Brain microvascular endothelial cell (primary cell): Measurements from ENCODE around the gene LGR4.

Experiments used
- DNase-seq: peaks from one replicate; pipeline ENCODE4 v3.0.0-alpha.2; 2020
- H3K27ac ChIP-seq: fragments of 250-450 bp; sonication (Bioruptor Pico); 2 replicates; pipeline ENCODE4 v1.5.1; 2020; ENCODE audit warnings: mild to moderate bottlenecking, moderate library complexity
- H3K27me3 ChIP-seq: fragments of 250-450 bp; sonication (Bioruptor Pico); replicated peaks from 2 replicates; pipeline ENCODE4 v1.5.1; 2020; ENCODE audit warnings: mild to moderate bottlenecking
- H3K36me3 ChIP-seq: fragments of 250-450 bp; sonication (Bioruptor Pico); replicated peaks from 2 replicates; pipeline ENCODE4 v1.5.1; 2020; ENCODE audit warnings: mild to moderate bottlenecking
- H3K4me3 ChIP-seq: 2 replicates; pipeline ENCODE4 v1.5.1; 2011; ENCODE audit warnings: low read depth, mild to moderate bottlenecking, control low read depth, low read length, moderate library complexity
- in situ Hi-C: cut with HindIII; loops from 2 replicates; pipeline ENCODE4 v1.10.0; 2017; ENCODE audit warnings: low sequenced_read_pairs, low pct_ligation_motif_present
- TF ChIP-seq, protein P1 (sequence below): IDR thresholded peaks from 2 replicates; pipeline ENCODE4 v1.5.1; 2011; ENCODE audit warnings: low read depth, mild to moderate bottlenecking, moderate library complexity, low read length, control low read depth, inconsistent platforms; ENCODE audit errors: missing control alignments

Gene LGR4

DNA sequence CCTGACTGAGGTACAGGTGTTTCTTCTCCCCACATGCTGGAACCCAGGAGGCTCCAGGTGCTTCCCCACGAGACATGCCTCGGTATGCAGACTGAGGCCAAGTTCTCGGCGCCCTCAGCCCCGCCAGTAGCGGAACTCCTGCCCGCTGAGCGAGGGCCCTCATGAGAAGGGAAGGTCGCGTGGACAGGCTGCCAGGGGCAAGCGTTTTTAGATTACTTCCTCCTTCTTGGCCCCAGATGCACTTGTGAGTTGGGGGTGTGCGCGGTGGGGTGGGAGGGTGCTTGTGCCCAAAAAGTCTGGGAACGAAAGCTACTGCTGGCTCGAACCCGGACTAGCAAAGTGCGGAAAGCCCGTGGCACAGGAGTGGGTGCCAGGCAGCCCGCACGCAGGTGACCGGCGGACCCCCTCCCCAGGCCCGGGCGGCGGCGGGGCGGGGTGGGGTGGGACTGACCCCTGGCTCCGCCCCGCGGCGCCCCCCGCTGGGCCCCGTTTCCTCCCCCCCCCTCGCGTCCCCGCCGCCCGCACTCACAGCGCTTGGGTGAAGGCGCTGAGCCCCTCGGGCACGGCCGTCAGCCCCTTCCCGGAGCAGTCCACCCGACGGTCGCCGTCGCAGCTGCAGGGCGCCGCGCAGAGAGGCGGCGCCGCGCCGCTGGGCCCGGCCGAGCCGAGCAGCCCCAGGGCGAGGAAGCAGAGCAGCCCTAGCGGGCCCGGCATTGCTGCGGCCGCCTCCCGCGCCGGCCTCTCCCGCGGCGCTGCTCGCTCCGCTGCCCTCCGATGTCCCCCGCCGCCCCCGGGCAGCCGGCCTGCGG lies 797 bp downstream of the LGR4 start:
- Histone ChIP-seq H3K27me3 (no peaks in the 10 kb centered on the region), H3K4me3 (peak overlapping the region; percentile 81), H3K36me3 (no peaks in the 10 kb centered on the region), H3K27ac (peak overlapping the region; percentile 50)
- TF ChIP-seq, protein P1, sequence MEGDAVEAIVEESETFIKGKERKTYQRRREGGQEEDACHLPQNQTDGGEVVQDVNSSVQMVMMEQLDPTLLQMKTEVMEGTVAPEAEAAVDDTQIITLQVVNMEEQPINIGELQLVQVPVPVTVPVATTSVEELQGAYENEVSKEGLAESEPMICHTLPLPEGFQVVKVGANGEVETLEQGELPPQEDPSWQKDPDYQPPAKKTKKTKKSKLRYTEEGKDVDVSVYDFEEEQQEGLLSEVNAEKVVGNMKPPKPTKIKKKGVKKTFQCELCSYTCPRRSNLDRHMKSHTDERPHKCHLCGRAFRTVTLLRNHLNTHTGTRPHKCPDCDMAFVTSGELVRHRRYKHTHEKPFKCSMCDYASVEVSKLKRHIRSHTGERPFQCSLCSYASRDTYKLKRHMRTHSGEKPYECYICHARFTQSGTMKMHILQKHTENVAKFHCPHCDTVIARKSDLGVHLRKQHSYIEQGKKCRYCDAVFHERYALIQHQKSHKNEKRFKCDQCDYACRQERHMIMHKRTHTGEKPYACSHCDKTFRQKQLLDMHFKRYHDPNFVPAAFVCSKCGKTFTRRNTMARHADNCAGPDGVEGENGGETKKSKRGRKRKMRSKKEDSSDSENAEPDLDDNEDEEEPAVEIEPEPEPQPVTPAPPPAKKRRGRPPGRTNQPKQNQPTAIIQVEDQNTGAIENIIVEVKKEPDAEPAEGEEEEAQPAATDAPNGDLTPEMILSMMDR, result no peak
- in situ Hi-C loops, result no loop called here
- no peak for DNase-seq

- H3K4me3 ChIP-seq, result peak overlapping the region; percentile 81
- no peaks in the 10 kb centered on the region for H3K36me3 ChIP-seq
- H3K27ac ChIP-seq, result no peak overlapping the region
- in situ Hi-C loops, result no loop called here
- TF ChIP-seq, protein P1, result no peak
- no peaks in the 10 kb centered on the region for H3K27me3 ChIP-seq
- DNase-seq, result no peak
These were observed 1.6 kb downstream of the LGR4 start for GRCh38 chr11:27470826-27471588.

GRCh38 chr11:27470166-27470565 lies 2.4 kb downstream of the LGR4 start:
- Histone ChIP-seq H3K27ac (no peak overlapping the region), H3K36me3 (no peaks in the 10 kb centered on the region), H3K27me3 (no peaks in the 10 kb centered on the region), H3K4me3 (no peak overlapping the region)
- TF ChIP-seq, protein P1, result no peak
- DNase-seq, result no peak
- in situ Hi-C loops, result no loop called here

- H3K27me3 ChIP-seq, result no peaks in the 10 kb centered on the region
- no peak overlapping the region for H3K4me3 ChIP-seq
- H3K27ac ChIP-seq, result peak overlapping the region; percentile 46
- in situ Hi-C loops, result no loop called here
- H3K36me3 ChIP-seq, result no peaks in the 10 kb centered on the region
- DNase-seq, result no peak
- TF ChIP-seq, protein P1, result no peak
These were observed 3.4 kb downstream of the LGR4 start for GRCh38 chr11:27468995-27469695.

GRCh38 chr11:27468209-27468994 lies 4.2 kb downstream of the LGR4 start:
- Histone ChIP-seq H3K27me3 (no peaks in the 10 kb centered on the region), H3K36me3 (no peaks in the 10 kb centered on the region), H3K27ac (peak overlapping the region; percentile 46), H3K4me3 (no peak overlapping the region)
- in situ Hi-C loops, result no loop called here
- TF ChIP-seq, protein P1, result no peak
- no peak for DNase-seq
